ENCODE measurements around the gene ATG2A. TPM values are rescaled to one million over a fixed set of nuclear protein-coding genes. Genes with fewer than 3 reads are reported as not detected.

The ATG2A gene
- total RNA-seq, 6 donors from 2014 or later, result 24.6 to 59.2 (median 33.3) TPM

DNA sequence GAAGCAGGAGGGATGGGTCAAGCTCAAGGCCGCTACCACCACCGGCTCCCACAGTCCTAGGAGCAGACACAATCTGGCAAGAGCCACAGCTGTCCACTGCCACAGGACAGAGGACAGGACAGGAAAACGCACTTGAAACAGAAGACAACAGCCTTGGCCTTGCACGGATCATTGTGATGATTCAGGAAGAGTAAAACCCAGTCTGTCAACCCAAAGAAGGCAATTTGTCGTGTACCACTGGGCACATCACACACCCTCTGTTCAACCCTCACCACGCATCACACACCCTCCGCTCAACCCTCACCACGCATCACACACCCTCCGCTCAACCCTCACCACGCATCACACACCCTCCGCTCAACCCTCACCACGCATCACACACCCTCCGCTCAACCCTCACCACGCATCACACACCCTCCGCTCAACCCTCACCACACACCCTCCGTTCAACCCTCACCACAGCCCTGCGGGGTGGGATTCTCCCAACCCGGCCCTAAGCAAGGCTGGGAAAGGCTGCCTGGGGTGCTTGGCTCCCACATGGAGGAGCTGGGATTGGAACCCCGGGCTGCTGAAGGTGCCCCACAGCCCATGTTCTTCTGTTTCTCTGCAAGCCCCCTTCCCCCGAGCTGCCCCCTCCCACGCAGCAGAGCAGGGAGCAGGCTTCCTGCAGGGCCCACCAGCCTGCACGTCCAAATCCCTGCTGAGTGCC, 61.3 kb downstream of the ATG2A start:
- peak overlapping the region; percentile 82 to 95 (median 88) for H3K27ac ChIP-seq
- ATAC-seq (ENCODE audit: low FRiP score in 2 of 2), result no peak
- peak overlapping the region in 1 of 4 donors; percentile 6 for H3K4me3 ChIP-seq
- TF ChIP-seq EP300 (IDR thresholded peaks at IDR 0.05) (no peak), POLR2A (IDR thresholded peaks at IDR 0.05) (no peak), POLR2AphosphoS5 (IDR thresholded peaks at IDR 0.05) (no peak)
- TF ChIP-seq, protein P1, sequence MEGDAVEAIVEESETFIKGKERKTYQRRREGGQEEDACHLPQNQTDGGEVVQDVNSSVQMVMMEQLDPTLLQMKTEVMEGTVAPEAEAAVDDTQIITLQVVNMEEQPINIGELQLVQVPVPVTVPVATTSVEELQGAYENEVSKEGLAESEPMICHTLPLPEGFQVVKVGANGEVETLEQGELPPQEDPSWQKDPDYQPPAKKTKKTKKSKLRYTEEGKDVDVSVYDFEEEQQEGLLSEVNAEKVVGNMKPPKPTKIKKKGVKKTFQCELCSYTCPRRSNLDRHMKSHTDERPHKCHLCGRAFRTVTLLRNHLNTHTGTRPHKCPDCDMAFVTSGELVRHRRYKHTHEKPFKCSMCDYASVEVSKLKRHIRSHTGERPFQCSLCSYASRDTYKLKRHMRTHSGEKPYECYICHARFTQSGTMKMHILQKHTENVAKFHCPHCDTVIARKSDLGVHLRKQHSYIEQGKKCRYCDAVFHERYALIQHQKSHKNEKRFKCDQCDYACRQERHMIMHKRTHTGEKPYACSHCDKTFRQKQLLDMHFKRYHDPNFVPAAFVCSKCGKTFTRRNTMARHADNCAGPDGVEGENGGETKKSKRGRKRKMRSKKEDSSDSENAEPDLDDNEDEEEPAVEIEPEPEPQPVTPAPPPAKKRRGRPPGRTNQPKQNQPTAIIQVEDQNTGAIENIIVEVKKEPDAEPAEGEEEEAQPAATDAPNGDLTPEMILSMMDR (IDR thresholded peaks at IDR 0.05), result no peak
- peaks cover 4 to 58% (median 23%) of the 10 kb centered on the region in 4 donors for H3K36me3 ChIP-seq
- no peaks in the 10 kb centered on the region for H3K27me3 ChIP-seq
- WGBS, 2 donors, result 77 to 82% methylated on average over 13 to 20 of the region's 22 CpGs
- H3K9me3 ChIP-seq, result no peaks in the 10 kb centered on the region
- peaks cover 92 to 98% (median 93%) of the 10 kb centered on the region in 4 donors for H3K4me1 ChIP-seq
- no peak for DNase-seq

DNA sequence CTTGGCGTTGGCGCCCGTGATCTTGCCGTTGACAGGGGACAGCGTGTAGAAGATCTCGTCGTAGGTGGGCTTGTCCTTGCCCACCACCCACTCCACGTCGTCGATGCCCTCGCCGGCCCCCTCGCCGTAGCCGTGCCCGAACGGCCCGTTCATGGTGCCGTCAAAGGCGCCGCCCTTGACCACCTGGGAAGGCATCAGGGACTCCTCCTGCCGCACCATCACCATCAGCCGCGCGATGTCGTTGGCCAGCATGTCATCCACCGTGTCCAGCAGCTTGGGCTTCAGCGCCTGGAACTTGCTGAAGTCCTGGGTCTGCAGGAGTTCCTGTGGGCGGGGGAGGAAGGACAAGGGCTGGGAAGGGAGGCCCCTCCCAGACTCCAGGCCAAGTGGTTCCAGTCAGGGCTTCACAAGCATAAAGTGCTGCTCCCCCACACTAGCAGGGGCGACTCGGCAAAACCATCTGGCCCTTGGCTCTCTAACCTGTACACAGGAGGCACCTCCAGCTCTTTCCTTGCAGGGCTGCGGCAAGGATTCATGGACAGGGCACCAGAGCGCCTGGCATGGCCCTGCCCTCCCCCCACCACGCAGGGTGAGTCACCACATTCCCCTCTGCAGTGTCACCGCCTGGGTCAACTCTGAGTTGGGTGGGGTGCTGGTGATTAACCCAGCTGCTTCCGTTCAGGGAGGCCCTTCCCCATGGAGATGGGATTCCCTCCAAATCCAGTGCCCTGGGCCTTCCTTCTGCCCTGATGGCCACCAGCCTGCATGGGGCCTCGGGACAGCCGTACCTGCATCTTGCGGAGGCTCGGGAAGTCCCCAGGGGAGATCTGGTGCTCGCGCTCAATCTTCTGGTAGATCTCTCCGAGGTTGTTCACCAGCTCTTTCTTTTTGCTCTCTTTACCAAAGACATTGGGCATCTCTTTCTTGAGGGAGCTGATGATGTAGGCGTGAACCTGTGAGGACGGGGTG, 62.2 kb downstream of the ATG2A start:
- H3K27me3 ChIP-seq, result no peaks in the 10 kb centered on the region
- peaks cover 90 to 98% (median 94%) of the 10 kb centered on the region in 4 donors for H3K4me1 ChIP-seq
- DNase-seq (peak in 1 of 2 donors; percentile 93), ATAC-seq (ENCODE audit: low FRiP score in 2 of 2) (peak; percentile 92)
- 76 to 84% methylated on average over 23 to 38 of the region's 45 CpGs for WGBS, 2 donors
- peak in 2 of 4 donors; percentile 94 to 99 for TF ChIP-seq EP300 (IDR thresholded peaks at IDR 0.05)
- TF ChIP-seq, protein P1 (IDR thresholded peaks at IDR 0.05), result peak in 1 of 6 experiments; percentile 17
- peak; percentile 97 to 98 for TF ChIP-seq POLR2AphosphoS5 (IDR thresholded peaks at IDR 0.05)
- peak in 1 of 4 donors; percentile 14 for TF ChIP-seq POLR2A (IDR thresholded peaks at IDR 0.05)
- H3K27ac ChIP-seq, result peak overlapping the region; percentile 82 to 95 (median 88)
- no peaks in the 10 kb centered on the region for H3K9me3 ChIP-seq
- peak overlapping the region in 1 of 4 donors; percentile 6 for H3K4me3 ChIP-seq
- H3K36me3 ChIP-seq, result peaks cover 4 to 54% (median 22%) of the 10 kb centered on the region in 4 donors

DNA sequence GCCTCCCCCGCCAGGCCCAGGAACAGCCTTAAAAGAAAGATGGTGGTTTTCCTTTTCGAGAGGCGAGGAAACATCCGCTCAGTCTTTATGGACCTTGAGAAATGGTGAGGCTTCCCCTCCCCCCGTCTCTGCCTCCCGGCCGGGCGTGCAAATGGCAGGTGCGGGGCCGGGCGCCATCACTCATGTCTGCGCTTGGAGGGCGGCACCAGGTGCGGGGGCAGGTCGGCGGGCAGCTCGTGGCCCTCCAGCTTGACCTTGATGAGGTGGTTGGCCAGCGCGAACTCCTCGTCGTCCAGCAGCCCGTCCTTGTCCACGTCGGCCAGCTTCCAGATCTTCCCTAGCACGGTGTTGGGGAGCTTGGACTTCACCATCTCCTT, 62.9 kb downstream of the ATG2A start:
- peaks cover 2 to 48% (median 18%) of the 10 kb centered on the region in 4 donors for H3K36me3 ChIP-seq
- peak overlapping the region; percentile 82 to 95 (median 88) for H3K27ac ChIP-seq
- peak overlapping the region in 1 of 4 donors; percentile 6 for H3K4me3 ChIP-seq
- H3K4me1 ChIP-seq, result peaks cover 90 to 98% (median 94%) of the 10 kb centered on the region in 4 donors
- ATAC-seq (ENCODE audit: low FRiP score in 2 of 2), result no peak
- no peak for DNase-seq
- no peaks in the 10 kb centered on the region for H3K9me3 ChIP-seq
- no peak for TF ChIP-seq POLR2A (IDR thresholded peaks at IDR 0.05)
- TF ChIP-seq, protein P1 (IDR thresholded peaks at IDR 0.05), result peak in 1 of 6 experiments; percentile 9
- 92 to 93% methylated on average over 14 to 25 of the region's 25 CpGs for WGBS, 2 donors
- no peaks in the 10 kb centered on the region for H3K27me3 ChIP-seq

DNA sequence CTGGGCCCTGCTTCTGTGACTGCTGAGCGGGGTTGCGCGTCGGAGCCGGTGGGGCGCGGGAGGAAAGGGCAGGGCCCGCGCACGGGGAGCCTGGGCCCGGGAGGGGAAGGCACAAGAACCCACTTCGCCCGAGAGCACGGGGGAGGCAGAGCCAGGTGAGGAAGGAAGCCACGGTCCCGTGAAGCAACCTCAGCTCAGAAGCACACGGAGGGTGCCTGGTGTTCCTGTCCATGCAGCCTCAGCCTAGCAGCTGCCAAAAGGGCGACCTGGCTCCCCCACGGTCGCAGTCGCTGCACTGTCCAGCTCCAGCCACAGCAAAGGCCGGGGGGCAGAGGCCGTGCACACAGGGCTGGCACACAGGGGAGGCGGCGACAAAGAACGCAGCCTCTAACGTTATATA, 63.3 kb downstream of the ATG2A start:
- Histone ChIP-seq H3K4me1 (peaks cover 90 to 98% (median 93%) of the 10 kb centered on the region in 4 donors), H3K36me3 (peaks cover 0 to 43% (median 18%) of the 10 kb centered on the region in 4 donors), H3K27me3 (no peaks in the 10 kb centered on the region), H3K9me3 (no peaks in the 10 kb centered on the region), H3K27ac (peak overlapping the region; percentile 82 to 95 (median 88)), H3K4me3 (no peak overlapping the region)
- WGBS, 2 donors, result 79 to 82% methylated on average over 23 to 27 of the region's 27 CpGs
- TF ChIP-seq, protein P1 (IDR thresholded peaks at IDR 0.05), result no peak
- TF ChIP-seq EP300 (IDR thresholded peaks at IDR 0.05) (no peak), POLR2AphosphoS5 (IDR thresholded peaks at IDR 0.05) (no peak), POLR2A (IDR thresholded peaks at IDR 0.05) (no peak)
- DNase-seq (no peak), ATAC-seq (ENCODE audit: low FRiP score in 2 of 2) (no peak)
